Gastroesophageal sphincter (tissue), 3 donors: Measurements from ENCODE around the gene GRB2.

Source experiments
- EP300 ChIP-seq: sonication (generic); formaldehyde crosslinking; IDR thresholded peaks from one replicate; pipeline ENCODE4 v1.6.1; 2017; ENCODE audit warnings: antibody characterized with exemption, mild to moderate bottlenecking
- POLR2A ChIP-seq, 2 donors: fragments of 450-650 bp; IDR thresholded peaks; one replicate each; pipeline ENCODE4 v1.6.1; 2017; ENCODE audit warnings: antibody characterized with exemption in 2 of 2, mild to moderate bottlenecking in 2 of 2, moderate library complexity in 1 of 2
- POLR2AphosphoS5 ChIP-seq: sonication (generic); formaldehyde crosslinking; IDR thresholded peaks from one replicate; pipeline ENCODE4 v1.6.1; 2017; ENCODE audit warnings: antibody characterized with exemption
- TF ChIP-seq, protein P1 (sequence below), 4 experiments: fragments of 200-600 bp in 2 of 4; fragments of 450-650 bp in 2 of 4; sonication (generic) in 1 of 4; IDR thresholded peaks; one replicate each; pipeline ENCODE4 v1.5.1; 2017 to 2019; ENCODE audit warnings: antibody characterized with exemption in 4 of 4, mild to moderate bottlenecking in 2 of 4, moderate library complexity in 2 of 4

DNA sequence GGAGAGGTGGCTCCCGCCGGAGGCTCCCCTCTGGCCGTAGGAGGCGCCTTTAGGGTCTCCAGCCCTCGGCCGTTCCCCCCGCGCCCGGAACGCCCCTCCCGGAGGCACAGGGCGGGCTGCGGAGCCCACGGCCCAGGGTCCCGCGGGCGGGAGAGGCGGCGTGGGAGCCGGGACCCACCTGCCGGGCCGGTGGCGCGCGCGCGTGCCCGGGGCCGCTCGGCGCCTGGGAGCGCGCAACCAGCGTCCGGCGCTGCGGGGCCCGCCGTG is 134.6 kb downstream of the GRB2 start, which contains the start of gene MIF4GD:
- TF ChIP-seq, protein P1, sequence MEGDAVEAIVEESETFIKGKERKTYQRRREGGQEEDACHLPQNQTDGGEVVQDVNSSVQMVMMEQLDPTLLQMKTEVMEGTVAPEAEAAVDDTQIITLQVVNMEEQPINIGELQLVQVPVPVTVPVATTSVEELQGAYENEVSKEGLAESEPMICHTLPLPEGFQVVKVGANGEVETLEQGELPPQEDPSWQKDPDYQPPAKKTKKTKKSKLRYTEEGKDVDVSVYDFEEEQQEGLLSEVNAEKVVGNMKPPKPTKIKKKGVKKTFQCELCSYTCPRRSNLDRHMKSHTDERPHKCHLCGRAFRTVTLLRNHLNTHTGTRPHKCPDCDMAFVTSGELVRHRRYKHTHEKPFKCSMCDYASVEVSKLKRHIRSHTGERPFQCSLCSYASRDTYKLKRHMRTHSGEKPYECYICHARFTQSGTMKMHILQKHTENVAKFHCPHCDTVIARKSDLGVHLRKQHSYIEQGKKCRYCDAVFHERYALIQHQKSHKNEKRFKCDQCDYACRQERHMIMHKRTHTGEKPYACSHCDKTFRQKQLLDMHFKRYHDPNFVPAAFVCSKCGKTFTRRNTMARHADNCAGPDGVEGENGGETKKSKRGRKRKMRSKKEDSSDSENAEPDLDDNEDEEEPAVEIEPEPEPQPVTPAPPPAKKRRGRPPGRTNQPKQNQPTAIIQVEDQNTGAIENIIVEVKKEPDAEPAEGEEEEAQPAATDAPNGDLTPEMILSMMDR (IDR thresholded peaks at IDR 0.05): no peak
- TF ChIP-seq EP300 (no peak), POLR2A (IDR thresholded peaks at IDR 0.05) (peak; percentile 20 to 86), POLR2AphosphoS5 (no peak)
